Smooth muscle cell of the coronary artery (primary cell): Measurements from ENCODE around the gene HOXD11. TPM values are rescaled to one million over a fixed set of nuclear protein-coding genes. Genes with fewer than 3 reads are reported as not detected.

Experiments used
- total RNA-seq: library from RNA; depleted of rRNA; stranded (reverse); fragments of >200 nt; gene quantifications from 2 replicates; pipeline ENCODE4 v1.2.3, GENCODE V29; 2014; ENCODE audit warnings: low replicate concordance

Gene HOXD11
- not detected in 2 replicates for total RNA-seq

GRCh38 chr2:176106581-176107539, at the start of gene HOXD11:
Gene HOXD11, plus strand, starts transcription at chr2:176107280. Its CDS starts 76 bp downstream, at chr2:176107356.

GRCh38 chr2:176083796-176084261, 23.3 kb upstream of the HOXD11 start, which contains the start of gene EVX2:
Gene EVX2, minus strand, starts transcription at chr2:176083962. Its CDS starts 186 bp downstream, at chr2:176083776.

GRCh38 chr2:176092270-176093144, 14.6 kb upstream of the HOXD11 start, which contains the start of gene HOXD13:
Gene HOXD13, plus strand, starts transcription at chr2:176092721. Its CDS starts 170 bp downstream, at chr2:176092891.

GRCh38 chr2:176099728-176100546, 7.1 kb upstream of the HOXD11 start, which contains the start of gene HOXD12:
Gene HOXD12, plus strand, starts transcription at chr2:176099795. Its CDS starts 7 bp downstream, at chr2:176099802.

GRCh38 chr2:176115883-176116813, 9.1 kb downstream of the HOXD11 start, which contains the start of gene HOXD10:
Gene HOXD10, plus strand, starts transcription at chr2:176116778. Its CDS starts 56 bp downstream, at chr2:176116834.

GRCh38 chr2:176122683-176123410, 15.8 kb downstream of the HOXD11 start, which contains the start of gene HOXD9:
Gene HOXD9, plus strand, starts transcription at chr2:176122719. Its CDS starts 50 bp downstream, at chr2:176122769.

GRCh38 chr2:176128982-176129796, 22.1 kb downstream of the HOXD11 start, which contains the start of gene HOXD8:
Gene HOXD8, plus strand, starts transcription at chr2:176129705. Its CDS starts 662 bp downstream, at chr2:176130367.

GRCh38 chr2:176151442-176152287, 44.6 kb downstream of the HOXD11 start, which contains the start of gene HOXD4:
Gene HOXD4, plus strand, starts transcription at chr2:176151550. Its CDS starts 84 bp downstream, at chr2:176151634.

GRCh38 chr2:176156807-176157498, 49.9 kb downstream of the HOXD11 start, which contains the start of gene HOXD3:
Gene HOXD3, plus strand, starts transcription at chr2:176157307. Its CDS starts 11,808 bp downstream, at chr2:176169115.

Other genes starting within 250 kb of the HOXD11 start
- gene LNPK, start 105.0 kb upstream of the HOXD11 start, total RNA-seq, result 26.7 and 27.8 TPM in 2 replicates
- gene EVX2, start 23.3 kb upstream of the HOXD11 start, total RNA-seq, result not detected in 2 replicates
- not detected in 2 replicates for gene HOXD13, start 14.6 kb upstream of the HOXD11 start, total RNA-seq
- gene HOXD12, start 7.5 kb upstream of the HOXD11 start, total RNA-seq, result not detected in 2 replicates
- not detected in 2 replicates for gene HOXD10, start 9.5 kb downstream of the HOXD11 start, total RNA-seq
- gene HOXD9, start 15.4 kb downstream of the HOXD11 start, total RNA-seq, result not detected in 2 replicates
- gene HOXD8, start 22.4 kb downstream of the HOXD11 start, total RNA-seq, result 0.23 and 1.9 TPM in 2 replicates
- 0.08 TPM in 1 of 2 replicates, not detected in the other for gene HOXD4, start 44.3 kb downstream of the HOXD11 start, total RNA-seq
- 0.23 TPM in 1 of 2 replicates, not detected in the other for gene HOXD3, start 50.0 kb downstream of the HOXD11 start, total RNA-seq
- gene HOXD1, start 81.4 kb downstream of the HOXD11 start, total RNA-seq, result not detected in 2 replicates
- gene MTX2, start 162.2 kb downstream of the HOXD11 start, total RNA-seq, result 15.2 and 23.5 TPM in 2 replicates